ENCODE results near the gene CEP128.

DNA sequence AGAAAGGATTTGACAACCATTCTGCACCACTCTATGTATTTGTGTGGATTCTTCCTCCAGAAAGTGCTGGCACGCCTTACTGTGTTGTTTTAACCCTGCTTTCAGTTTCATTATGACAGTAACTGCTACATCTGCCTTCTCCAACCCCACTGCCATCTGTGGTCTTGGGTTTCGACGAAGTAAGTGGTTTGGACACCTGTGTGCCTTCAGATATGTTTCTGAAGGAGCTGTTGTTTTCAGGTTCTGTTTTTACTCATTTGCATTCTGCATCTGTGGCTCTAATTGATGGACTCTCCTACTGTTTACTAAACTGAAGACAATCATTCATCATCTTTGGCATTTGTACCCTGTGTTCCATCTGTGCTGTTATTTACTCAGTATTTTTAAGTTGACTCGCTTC lies 18.0 kb upstream of the CEP128 start:
- TF ChIP-seq, protein P1, sequence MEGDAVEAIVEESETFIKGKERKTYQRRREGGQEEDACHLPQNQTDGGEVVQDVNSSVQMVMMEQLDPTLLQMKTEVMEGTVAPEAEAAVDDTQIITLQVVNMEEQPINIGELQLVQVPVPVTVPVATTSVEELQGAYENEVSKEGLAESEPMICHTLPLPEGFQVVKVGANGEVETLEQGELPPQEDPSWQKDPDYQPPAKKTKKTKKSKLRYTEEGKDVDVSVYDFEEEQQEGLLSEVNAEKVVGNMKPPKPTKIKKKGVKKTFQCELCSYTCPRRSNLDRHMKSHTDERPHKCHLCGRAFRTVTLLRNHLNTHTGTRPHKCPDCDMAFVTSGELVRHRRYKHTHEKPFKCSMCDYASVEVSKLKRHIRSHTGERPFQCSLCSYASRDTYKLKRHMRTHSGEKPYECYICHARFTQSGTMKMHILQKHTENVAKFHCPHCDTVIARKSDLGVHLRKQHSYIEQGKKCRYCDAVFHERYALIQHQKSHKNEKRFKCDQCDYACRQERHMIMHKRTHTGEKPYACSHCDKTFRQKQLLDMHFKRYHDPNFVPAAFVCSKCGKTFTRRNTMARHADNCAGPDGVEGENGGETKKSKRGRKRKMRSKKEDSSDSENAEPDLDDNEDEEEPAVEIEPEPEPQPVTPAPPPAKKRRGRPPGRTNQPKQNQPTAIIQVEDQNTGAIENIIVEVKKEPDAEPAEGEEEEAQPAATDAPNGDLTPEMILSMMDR (IDR thresholded peaks at IDR 0.05 in 2 of 3, conservative IDR thresholded peaks at IDR 0.05 in 1 of 3; ENCODE audit: borderline replicate concordance in 1 of 3, insufficient read depth in 1 of 3, low read depth in 2 of 3, low read length in 2 of 3) = no peak
- TF ChIP-seq, protein P2, sequence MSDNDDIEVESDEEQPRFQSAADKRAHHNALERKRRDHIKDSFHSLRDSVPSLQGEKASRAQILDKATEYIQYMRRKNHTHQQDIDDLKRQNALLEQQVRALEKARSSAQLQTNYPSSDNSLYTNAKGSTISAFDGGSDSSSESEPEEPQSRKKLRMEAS (IDR thresholded peaks at IDR 0.05) = no peak
- no peak for TF ChIP-seq YY1 (IDR thresholded peaks at IDR 0.05; ENCODE audit: extremely low read depth, insufficient replicate concordance, low read depth, low read length)
- no peak for TF ChIP-seq EZH2 (IDR thresholded peaks at IDR 0.05)
- TF ChIP-seq ZFX (IDR thresholded peaks at IDR 0.05) = no peak
- TF ChIP-seq, protein P3, sequence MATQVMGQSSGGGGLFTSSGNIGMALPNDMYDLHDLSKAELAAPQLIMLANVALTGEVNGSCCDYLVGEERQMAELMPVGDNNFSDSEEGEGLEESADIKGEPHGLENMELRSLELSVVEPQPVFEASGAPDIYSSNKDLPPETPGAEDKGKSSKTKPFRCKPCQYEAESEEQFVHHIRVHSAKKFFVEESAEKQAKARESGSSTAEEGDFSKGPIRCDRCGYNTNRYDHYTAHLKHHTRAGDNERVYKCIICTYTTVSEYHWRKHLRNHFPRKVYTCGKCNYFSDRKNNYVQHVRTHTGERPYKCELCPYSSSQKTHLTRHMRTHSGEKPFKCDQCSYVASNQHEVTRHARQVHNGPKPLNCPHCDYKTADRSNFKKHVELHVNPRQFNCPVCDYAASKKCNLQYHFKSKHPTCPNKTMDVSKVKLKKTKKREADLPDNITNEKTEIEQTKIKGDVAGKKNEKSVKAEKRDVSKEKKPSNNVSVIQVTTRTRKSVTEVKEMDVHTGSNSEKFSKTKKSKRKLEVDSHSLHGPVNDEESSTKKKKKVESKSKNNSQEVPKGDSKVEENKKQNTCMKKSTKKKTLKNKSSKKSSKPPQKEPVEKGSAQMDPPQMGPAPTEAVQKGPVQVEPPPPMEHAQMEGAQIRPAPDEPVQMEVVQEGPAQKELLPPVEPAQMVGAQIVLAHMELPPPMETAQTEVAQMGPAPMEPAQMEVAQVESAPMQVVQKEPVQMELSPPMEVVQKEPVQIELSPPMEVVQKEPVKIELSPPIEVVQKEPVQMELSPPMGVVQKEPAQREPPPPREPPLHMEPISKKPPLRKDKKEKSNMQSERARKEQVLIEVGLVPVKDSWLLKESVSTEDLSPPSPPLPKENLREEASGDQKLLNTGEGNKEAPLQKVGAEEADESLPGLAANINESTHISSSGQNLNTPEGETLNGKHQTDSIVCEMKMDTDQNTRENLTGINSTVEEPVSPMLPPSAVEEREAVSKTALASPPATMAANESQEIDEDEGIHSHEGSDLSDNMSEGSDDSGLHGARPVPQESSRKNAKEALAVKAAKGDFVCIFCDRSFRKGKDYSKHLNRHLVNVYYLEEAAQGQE (IDR thresholded peaks at IDR 0.05; ENCODE audit: low read depth) = no peak

Measured in HCT116 (cell line).